Naive thymus-derived CD4-positive, alpha-beta T cell (primary cell): Measurements from ENCODE around the gene EXOG. TPM values are rescaled to one million over a fixed set of nuclear protein-coding genes. Genes with fewer than 3 reads are reported as not detected.

Experiments used
- ATAC-seq: fragments of 150-1000 bp; cut with Tn5 transposase; 2 replicates; pipeline ENCODE4 v1.10.0; 2021; ENCODE audit warnings: mild to moderate bottlenecking, moderate library complexity
- CTCF ChIA-PET: fragments of 350-600 bp; sonication (Branson Sonifier 250); formaldehyde crosslinking; loops from one replicate; lab custom pipeline; 2021; ENCODE audit warnings: antibody characterized with exemption; lab: Charles Lee
- POLR2A ChIA-PET: fragments of 350-600 bp; sonication (Branson Sonifier 250); formaldehyde crosslinking; loops from one replicate; lab custom pipeline; 2021; ENCODE audit warnings: antibody characterized with exemption, inconsistent platforms; lab: Charles Lee
- DNase-seq, 9 donors: peaks; one replicate each; pipeline versions ENCODE4 v3.0.0 to v3.0.0-alpha.2; 2020 to 2022; ENCODE audit warnings: mixed read lengths in 1 of 9
- H3K27ac ChIP-seq: one replicate; pipeline ENCODE4 v1.7.0; 2013; ENCODE audit warnings: mild to moderate bottlenecking, low read depth, low read length, moderate library complexity
- H3K27me3 ChIP-seq, 2 donors: one replicate each; pipeline ENCODE4 v1.7.0; 2013; ENCODE audit warnings: low read length in 2 of 2, mild to moderate bottlenecking in 2 of 2, moderate library complexity in 2 of 2; ENCODE audit not compliant: control insufficient read depth in 2 of 2, insufficient read depth in 2 of 2
- H3K36me3 ChIP-seq, 3 experiments: 1 replicate in 2 of 3; 2 replicates in 1 of 3; pipeline ENCODE4 v1.7.0; 2013; ENCODE audit warnings: low read length in 3 of 3, mild to moderate bottlenecking in 3 of 3, moderate library complexity in 1 of 3; ENCODE audit not compliant: insufficient read depth in 3 of 3, control insufficient read depth in 2 of 3
- H3K4me1 ChIP-seq, 2 donors: one replicate each; pipeline ENCODE4 v1.7.0; 2013; ENCODE audit warnings: low read length in 2 of 2, mild to moderate bottlenecking in 2 of 2, moderate library complexity in 1 of 2; ENCODE audit not compliant: control insufficient read depth in 2 of 2, insufficient read depth in 2 of 2
- H3K4me3 ChIP-seq: 2 replicates; pipeline ENCODE4 v1.7.0; 2013; ENCODE audit warnings: mild to moderate bottlenecking, low read length
- H3K9me3 ChIP-seq, 3 experiments: 1 replicate in 2 of 3; 2 replicates in 1 of 3; pipeline ENCODE4 v1.7.0; 2013; ENCODE audit warnings: low read length in 3 of 3; ENCODE audit not compliant: control insufficient read depth in 2 of 3
- H3K27ac Mint-ChIP-seq, 9 donors: one replicate each; pipeline ENCODE4 v1.8.0; 2020 to 2022; ENCODE audit warnings: mixed read lengths in 9 of 9, mild to moderate bottlenecking in 8 of 9, moderate library complexity in 5 of 9, inconsistent platforms in 2 of 9
- H3K27me3 Mint-ChIP-seq, 5 donors: one replicate each; pipeline ENCODE4 v1.8.0; 2021 to 2022; ENCODE audit warnings: mixed read lengths in 5 of 5, mild to moderate bottlenecking in 1 of 5
- H3K36me3 Mint-ChIP-seq, 5 donors: one replicate each; pipeline ENCODE4 v1.8.0; 2020 to 2022; ENCODE audit warnings: mixed read lengths in 5 of 5, mild to moderate bottlenecking in 3 of 5, inconsistent platforms in 1 of 5
- H3K4me1 Mint-ChIP-seq, 7 donors: one replicate each; pipeline ENCODE4 v1.8.0; 2020 to 2022; ENCODE audit warnings: mixed read lengths in 7 of 7, mild to moderate bottlenecking in 3 of 7, inconsistent platforms in 1 of 7
- H3K4me3 Mint-ChIP-seq, 10 donors: one replicate each; pipeline ENCODE4 v1.8.0; 2020 to 2022; ENCODE audit warnings: mild to moderate bottlenecking in 10 of 10, mixed read lengths in 10 of 10, moderate library complexity in 6 of 10, inconsistent platforms in 2 of 10
- H3K9me3 Mint-ChIP-seq, 11 donors: one replicate each; pipeline ENCODE4 v1.8.0; 2020 to 2022; ENCODE audit warnings: mixed read lengths in 11 of 11, mild to moderate bottlenecking in 4 of 11, inconsistent platforms in 1 of 11, moderate library complexity in 1 of 11
- intact Hi-C, 2 donors: fragments of 100-400 bp; cut with micrococcal nuclease; formaldehyde crosslinking; loops; one replicate each; pipeline ENCODE4 v1.15.1; 2023
- polyA plus RNA-seq, 2 donors: library from polyadenylated mRNA; unstranded; fragments of 300-500 nt; fragmentation: Illumina TruSeq; gene quantifications; one replicate each; pipeline ENCODE4 v1.2.3, GENCODE V29; 2021
- total RNA-seq, 6 experiments: library from RNA in 5 of 6; stranded (reverse) in 5 of 6; gene quantifications; 1 replicate in 5 of 6; 2 replicates in 1 of 6; pipeline ENCODE4 v1.2.3 and lab custom pipeline; 2021 to 2026

The EXOG gene
- total and polyA plus RNA-seq, 7 experiments from 2014 or later: 6.1 to 31.0 (median 20.7) TPM

DNA sequence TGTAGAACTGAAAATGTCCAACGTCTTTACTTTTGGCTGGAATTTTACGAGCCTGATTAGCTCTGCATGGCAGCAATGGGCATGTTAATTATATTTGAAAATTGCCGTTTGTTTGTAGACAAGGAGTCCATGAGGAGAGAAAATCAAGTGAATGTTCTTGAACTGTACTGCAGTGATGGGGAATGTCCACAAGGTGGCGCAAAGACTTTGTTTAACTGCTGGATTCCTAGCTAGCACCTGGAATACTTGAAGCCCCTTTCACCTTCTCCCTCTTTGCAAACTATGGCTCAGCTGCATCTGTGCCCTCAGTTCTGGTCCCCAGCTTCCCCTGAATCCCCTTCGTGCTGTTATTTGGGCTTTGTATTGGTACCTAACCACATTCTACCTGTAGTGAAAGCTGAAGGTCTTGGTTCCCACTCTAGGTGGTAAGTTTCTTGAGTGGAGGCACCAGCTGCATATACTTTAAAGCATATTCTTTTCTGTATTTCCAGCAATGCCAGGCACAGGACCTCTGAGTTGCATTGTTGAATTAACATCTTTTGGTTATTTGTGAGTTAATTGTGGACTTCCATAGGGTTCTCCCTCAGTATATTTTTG is 25.3 kb downstream of the EXOG start:
- POLR2A ChIA-PET: interaction anchor here (0.7 kb wide), 1 partner anchor 135 kb away, joined by 3 read pairs; no protein-coding TSS in a partner anchor
- H3K4me1 Mint-ChIP-seq: peaks cover 12 to 45% (median 35%) of the 10 kb centered on the region in 7 donors
- peak overlapping the region in 1 of 10 donors; percentile 12 for H3K4me3 Mint-ChIP-seq
- peaks cover 21 to 30% of the 10 kb centered on the region in 2 donors for H3K4me1 ChIP-seq
- no peaks in the 10 kb centered on the region for H3K9me3 Mint-ChIP-seq
- H3K27me3 ChIP-seq: no peaks in the 10 kb centered on the region
- CTCF ChIA-PET: interaction anchor here (0.6 to 3.0 kb wide), 20 partner anchors 10 to 1691 kb away, joined by 3 to 28 read pairs (median 4); partner anchors contain the start of gene EXOG
- peaks cover 0 to 27% (median 0%) of the 10 kb centered on the region in 3 experiments for H3K36me3 ChIP-seq
- DNase-seq (peak in 8 of 9 donors; percentile 34 to 66 (median 58)), ATAC-seq (peak; percentile 83)
- H3K27ac Mint-ChIP-seq: peak overlapping the region in 4 of 9 donors; percentile 2 to 92 (median 35)
- H3K36me3 Mint-ChIP-seq: peaks cover 12 to 46% (median 26%) of the 10 kb centered on the region in 5 donors
- no peak overlapping the region for H3K27ac ChIP-seq
- H3K4me3 ChIP-seq: no peak overlapping the region
- intact Hi-C loops: loop anchor here (1.0 to 10.0 kb wide), 9 partner anchors 25 to 771 kb away; partner anchors contain the start of gene EXOG (in 2 of the 2)
- no peaks in the 10 kb centered on the region for H3K27me3 Mint-ChIP-seq
- H3K9me3 ChIP-seq: no peaks in the 10 kb centered on the region

DNA sequence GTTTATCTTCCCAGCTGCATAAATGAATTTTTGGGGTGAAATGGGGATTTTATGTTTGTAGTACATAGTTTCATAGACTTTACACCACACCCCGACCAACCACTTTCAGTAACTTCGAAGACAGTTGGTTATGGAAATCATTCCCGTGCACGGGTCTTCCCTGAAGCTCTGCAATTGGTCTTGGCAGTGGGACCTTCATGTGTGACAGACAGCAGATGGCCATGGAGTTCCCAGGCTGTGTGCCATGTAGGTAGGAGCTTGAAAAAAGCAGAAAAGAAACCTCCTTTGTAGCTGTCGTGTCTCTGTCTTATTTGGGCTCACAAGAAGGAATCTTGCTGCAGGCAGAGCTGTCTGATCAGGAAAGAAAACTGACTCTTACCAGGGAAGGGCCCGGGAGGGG is 25.9 kb downstream of the EXOG start:
- Mint-ChIP-seq H3K9me3 (no peaks in the 10 kb centered on the region), H3K4me3 (no peak overlapping the region), H3K27me3 (no peaks in the 10 kb centered on the region), H3K27ac (no peak overlapping the region), H3K4me1 (peaks cover 12 to 45% (median 35%) of the 10 kb centered on the region in 7 donors), H3K36me3 (peaks cover 12 to 46% (median 26%) of the 10 kb centered on the region in 5 donors)
- ChIA-PET POLR2A (no interaction called here), CTCF (interaction anchor here (0.6 to 3.0 kb wide), 21 partner anchors 10 to 1721 kb away, joined by 3 to 28 read pairs (median 4); partner anchors contain the start of gene EXOG)
- Histone ChIP-seq H3K27me3 (no peaks in the 10 kb centered on the region), H3K4me3 (no peak overlapping the region), H3K36me3 (peaks cover 0 to 32% (median 0%) of the 10 kb centered on the region in 3 experiments), H3K27ac (no peak overlapping the region), H3K4me1 (peaks cover 21 to 30% of the 10 kb centered on the region in 2 donors), H3K9me3 (no peaks in the 10 kb centered on the region)
- ATAC-seq: no peak
- DNase-seq: no peak
- intact Hi-C loops: loop anchor here in 1 of 2 donors (5.0 to 10.0 kb wide), 2 partner anchors 323 to 770 kb away; no protein-coding TSS in a partner anchor

DNA sequence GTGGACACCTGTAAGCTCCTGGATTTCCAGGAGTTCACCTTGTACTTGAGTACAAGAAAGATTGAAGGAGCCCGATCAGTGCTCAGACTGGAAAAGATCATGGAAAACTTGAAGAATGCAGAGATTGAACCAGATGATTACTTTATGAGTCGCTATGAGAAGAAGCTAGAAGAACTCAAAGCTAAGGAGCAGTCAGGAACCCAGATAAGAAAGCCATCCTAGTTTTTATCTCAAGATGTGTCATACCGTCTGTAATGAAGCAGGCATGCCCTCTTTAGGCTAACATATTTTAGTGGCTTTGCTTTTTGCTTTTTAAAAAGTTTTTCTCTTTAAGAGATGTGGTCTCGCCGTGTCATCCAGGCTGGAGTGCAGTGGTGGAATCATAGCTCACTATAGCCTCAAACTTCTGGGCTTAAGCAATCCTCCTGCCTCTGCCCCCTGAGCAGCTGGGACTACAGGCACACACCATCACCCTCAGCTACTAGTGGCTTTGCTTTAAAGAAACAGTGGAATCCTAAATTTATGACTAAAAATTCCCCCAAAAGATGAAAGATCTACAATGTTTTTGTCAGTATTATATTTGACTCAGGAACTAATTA is 28.1 kb downstream of the EXOG start:
- no peak overlapping the region for H3K27ac ChIP-seq
- peaks cover 17 to 57% (median 35%) of the 10 kb centered on the region in 5 donors for H3K36me3 Mint-ChIP-seq
- no peaks in the 10 kb centered on the region for H3K27me3 Mint-ChIP-seq
- intact Hi-C loops: loop anchor here in 1 of 2 donors (5.0 to 10.0 kb wide), 2 partner anchors 321 to 768 kb away; no protein-coding TSS in a partner anchor
- no peaks in the 10 kb centered on the region for H3K9me3 Mint-ChIP-seq
- DNase-seq (no peak), ATAC-seq (no peak)
- H3K27me3 ChIP-seq: no peaks in the 10 kb centered on the region
- peaks cover 11 to 30% (median 25%) of the 10 kb centered on the region in 7 donors for H3K4me1 Mint-ChIP-seq
- ChIA-PET POLR2A (no interaction called here), CTCF (no interaction called here)
- H3K27ac Mint-ChIP-seq: no peak overlapping the region
- H3K4me1 ChIP-seq: peaks cover 13 to 22% of the 10 kb centered on the region in 2 donors
- H3K9me3 ChIP-seq: no peaks in the 10 kb centered on the region
- H3K4me3 ChIP-seq: no peak overlapping the region
- no peak overlapping the region for H3K4me3 Mint-ChIP-seq
- peaks cover 0 to 33% (median 0%) of the 10 kb centered on the region in 3 experiments for H3K36me3 ChIP-seq

DNA sequence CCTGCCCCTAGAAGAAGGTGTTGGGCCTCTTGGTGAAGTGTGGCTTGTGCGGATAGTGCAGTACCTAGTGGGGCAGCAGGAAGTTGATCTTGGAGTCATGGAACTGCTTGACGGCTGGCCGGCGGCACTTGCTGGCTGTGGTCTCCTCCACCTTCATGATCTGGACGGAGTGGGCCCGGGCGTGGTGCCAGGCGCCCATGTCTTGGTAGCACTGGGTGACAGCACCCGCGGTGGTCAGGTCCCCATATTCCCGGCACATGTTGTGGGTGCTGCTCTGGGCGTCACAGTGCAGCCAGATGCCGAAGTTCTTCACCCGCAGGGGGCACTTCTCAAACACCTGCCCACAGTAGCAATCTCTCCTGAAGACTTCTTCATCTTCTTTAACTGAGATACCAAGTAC is 30.7 kb downstream of the EXOG start:
- POLR2A ChIA-PET: no interaction called here
- no peaks in the 10 kb centered on the region for H3K9me3 ChIP-seq
- DNase-seq: no peak
- H3K4me3 ChIP-seq: no peak overlapping the region
- intact Hi-C loops: loop anchor here in 1 of 2 donors (10.0 kb wide), 1 partner anchor 318 kb away; no protein-coding TSS in a partner anchor
- Mint-ChIP-seq H3K4me1 (peaks cover 0 to 5% (median 0%) of the 10 kb centered on the region in 7 donors), H3K27ac (no peak overlapping the region), H3K4me3 (no peak overlapping the region), H3K27me3 (no peaks in the 10 kb centered on the region), H3K9me3 (no peaks in the 10 kb centered on the region), H3K36me3 (peaks cover 10 to 71% (median 41%) of the 10 kb centered on the region in 5 donors)
- no peak for ATAC-seq
- no peaks in the 10 kb centered on the region for H3K27me3 ChIP-seq
- H3K36me3 ChIP-seq: peaks cover 0 to 33% (median 0%) of the 10 kb centered on the region in 3 experiments
- H3K27ac ChIP-seq: no peak overlapping the region
- H3K4me1 ChIP-seq: no peaks in the 10 kb centered on the region
- CTCF ChIA-PET: no interaction called here

DNA sequence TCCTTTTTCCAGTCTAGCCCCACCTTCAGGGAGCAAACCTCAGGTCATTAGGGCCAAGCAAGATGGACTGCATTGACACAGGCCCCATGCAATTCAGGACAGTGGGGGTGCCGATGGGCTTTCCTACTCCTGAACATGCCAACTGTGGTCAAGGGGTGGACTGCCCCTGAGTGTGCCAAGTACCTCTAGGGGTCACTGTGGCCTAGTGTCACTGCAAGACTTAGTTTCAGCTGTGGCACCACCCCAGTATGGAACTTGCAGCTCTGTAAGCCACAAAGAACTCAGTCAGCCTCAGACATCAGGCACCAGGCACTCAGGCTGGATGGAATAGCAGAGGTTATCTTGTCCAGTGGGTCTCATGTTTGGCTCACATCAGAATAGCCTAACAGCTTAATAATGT is 32.3 kb downstream of the EXOG start:
- intact Hi-C loops: loop anchor here in 1 of 2 donors (10.0 kb wide), 1 partner anchor 316 kb away; no protein-coding TSS in a partner anchor
- ChIA-PET CTCF (no interaction called here), POLR2A (no interaction called here)
- Histone ChIP-seq H3K36me3 (peaks cover 0 to 36% (median 0%) of the 10 kb centered on the region in 3 experiments), H3K4me3 (no peak overlapping the region), H3K27me3 (no peaks in the 10 kb centered on the region), H3K9me3 (no peaks in the 10 kb centered on the region), H3K27ac (no peak overlapping the region), H3K4me1 (no peaks in the 10 kb centered on the region)
- Mint-ChIP-seq H3K4me1 (peaks cover 0 to 5% (median 0%) of the 10 kb centered on the region in 7 donors), H3K4me3 (no peak overlapping the region), H3K9me3 (no peaks in the 10 kb centered on the region), H3K36me3 (peaks cover 10 to 65% (median 41%) of the 10 kb centered on the region in 5 donors), H3K27me3 (no peaks in the 10 kb centered on the region), H3K27ac (no peak overlapping the region)
- ATAC-seq: no peak
- no peak for DNase-seq

DNA sequence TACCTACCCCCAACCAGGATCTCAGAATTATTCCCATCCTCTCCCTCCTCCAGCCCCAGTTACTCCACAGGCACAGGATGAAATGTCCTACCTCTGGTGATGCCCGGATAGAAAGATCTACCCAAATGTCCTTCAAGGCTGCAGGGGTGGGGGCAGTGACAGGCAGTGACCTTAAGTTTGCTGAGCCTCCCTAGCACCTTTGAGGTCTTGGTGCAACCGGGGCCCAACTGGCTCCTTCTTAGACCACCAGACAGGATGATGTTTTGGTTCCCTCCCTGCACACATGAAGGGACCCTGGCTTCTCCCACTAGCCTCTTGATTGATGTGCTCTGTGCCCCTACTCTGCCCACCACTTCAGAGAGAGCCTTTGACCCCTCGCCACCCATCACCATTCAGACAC is 36.4 kb downstream of the EXOG start:
- Histone ChIP-seq H3K4me1 (no peaks in the 10 kb centered on the region), H3K9me3 (no peaks in the 10 kb centered on the region), H3K4me3 (no peak overlapping the region), H3K27ac (no peak overlapping the region), H3K27me3 (no peaks in the 10 kb centered on the region), H3K36me3 (peaks cover 0 to 3% (median 0%) of the 10 kb centered on the region in 3 experiments)
- intact Hi-C loops: no loop called here
- H3K36me3 Mint-ChIP-seq: peaks cover 2 to 49% (median 21%) of the 10 kb centered on the region in 5 donors
- H3K4me1 Mint-ChIP-seq: peaks cover 0 to 5% (median 0%) of the 10 kb centered on the region in 7 donors
- DNase-seq (no peak), ATAC-seq (no peak)
- CTCF ChIA-PET: no interaction called here
- peaks cover 0 to 1% (median 0%) of the 10 kb centered on the region in 11 donors for H3K9me3 Mint-ChIP-seq
- H3K27me3 Mint-ChIP-seq: no peaks in the 10 kb centered on the region
- POLR2A ChIA-PET: no interaction called here
- peak overlapping the region in 1 of 9 donors; percentile 67 for H3K27ac Mint-ChIP-seq
- no peak overlapping the region for H3K4me3 Mint-ChIP-seq
